HG03060 (cell line): Measurements from ENCODE around the gene DMPK.
A peak's percentile ranks its signal among the peaks of the same experiment; 100 is the strongest.

Experiments
- ATAC-seq: cut with Tn5 transposase; IDR thresholded peaks from one replicate; pipeline ENCODE4 v1.9.1; 2021; ENCODE audit warnings: low read depth, moderate number of reproducible peaks; ENCODE audit not compliant: unreplicated experiment

Gene DMPK

DNA sequence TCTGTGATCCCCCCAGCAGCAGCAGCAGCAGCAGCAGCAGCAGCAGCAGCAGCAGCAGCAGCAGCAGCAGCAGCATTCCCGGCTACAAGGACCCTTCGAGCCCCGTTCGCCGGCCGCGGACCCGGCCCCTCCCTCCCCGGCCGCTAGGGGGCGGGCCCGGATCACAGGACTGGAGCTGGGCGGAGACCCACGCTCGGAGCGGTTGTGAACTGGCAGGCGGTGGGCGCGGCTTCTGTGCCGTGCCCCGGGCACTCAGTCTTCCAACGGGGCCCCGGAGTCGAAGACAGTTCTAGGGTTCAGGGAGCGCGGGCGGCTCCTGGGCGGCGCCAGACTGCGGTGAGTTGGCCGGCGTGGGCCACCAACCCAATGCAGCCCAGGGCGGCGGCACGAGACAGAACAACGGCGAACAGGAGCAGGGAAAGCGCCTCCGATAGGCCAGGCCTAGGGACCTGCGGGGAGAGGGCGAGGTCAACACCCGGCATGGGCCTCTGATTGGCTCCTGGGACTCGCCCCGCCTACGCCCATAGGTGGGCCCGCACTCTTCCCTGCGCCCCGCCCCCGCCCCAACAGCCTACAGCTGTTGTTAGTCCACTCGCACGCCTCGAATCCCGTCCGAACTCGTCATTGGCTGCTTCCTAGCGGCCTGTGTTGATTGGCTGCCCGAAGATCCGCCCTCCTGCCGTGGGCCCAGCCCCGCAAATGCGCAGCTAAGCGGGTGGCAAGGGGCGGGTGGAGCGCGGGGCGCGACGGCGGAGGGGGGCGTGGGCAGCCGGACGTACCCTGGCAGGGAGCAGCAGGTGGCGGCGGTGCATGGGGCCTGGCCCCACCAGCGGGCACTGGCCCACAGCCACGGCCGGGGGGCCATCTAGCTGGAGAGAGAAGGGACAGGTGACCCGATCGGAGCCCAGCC, 11.8 kb downstream of the DMPK start:
- peak; percentile 32 for ATAC-seq

DNA sequence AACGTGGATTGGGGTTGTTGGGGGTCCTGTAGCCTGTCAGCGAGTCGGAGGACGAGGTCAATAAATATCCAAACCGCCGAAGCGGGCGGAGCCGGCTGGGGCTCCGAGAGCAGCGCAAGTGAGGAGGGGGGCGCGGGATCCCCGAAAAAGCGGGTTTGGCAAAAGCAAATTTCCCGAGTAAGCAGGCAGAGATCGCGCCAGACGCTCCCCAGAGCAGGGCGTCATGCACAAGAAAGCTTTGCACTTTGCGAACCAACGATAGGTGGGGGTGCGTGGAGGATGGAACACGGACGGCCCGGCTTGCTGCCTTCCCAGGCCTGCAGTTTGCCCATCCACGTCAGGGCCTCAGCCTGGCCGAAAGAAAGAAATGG, 12.5 kb downstream of the DMPK start:
- no peak for ATAC-seq

DNA sequence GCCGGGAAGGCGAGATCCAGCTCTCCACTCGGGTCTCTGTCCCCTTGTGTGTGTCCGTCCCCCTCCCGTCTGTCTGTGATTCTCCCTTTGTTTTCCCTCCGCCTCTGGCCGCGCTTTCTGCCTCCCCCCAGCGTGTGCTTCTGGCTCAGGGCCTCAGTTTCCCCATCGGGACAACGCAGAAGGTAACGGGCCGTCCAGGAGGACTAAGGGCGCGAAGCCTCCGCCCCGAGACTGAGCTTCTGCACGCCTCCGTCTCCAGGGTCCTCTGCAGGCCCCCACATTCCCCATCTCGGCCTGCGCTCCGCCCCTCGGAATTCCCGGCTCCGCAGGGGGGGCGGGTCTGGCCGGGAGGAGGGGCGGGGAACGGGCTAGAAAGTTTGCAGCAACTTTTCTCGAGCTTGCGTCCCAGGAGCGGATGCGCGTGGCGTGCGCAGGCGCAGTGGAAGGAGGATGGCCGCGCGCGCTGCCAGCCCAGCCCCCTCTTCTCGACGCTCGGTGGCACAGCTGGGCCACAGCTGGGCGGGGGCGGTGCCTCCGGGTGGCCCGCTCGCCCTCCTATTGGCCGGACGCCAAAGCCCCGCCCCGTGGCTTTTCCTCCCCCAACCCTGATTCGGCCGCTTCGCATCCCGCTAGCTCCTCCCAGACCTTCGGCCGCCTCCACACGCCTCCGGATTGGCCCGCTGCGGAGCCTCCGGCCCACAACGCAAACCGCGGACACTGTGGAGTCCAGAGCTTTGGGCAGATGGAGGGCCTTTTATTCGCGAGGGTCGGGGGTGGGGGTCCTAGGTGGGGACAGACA, 13.1 kb downstream of the DMPK start, which contains the start of gene SIX5:
Gene SIX5, minus strand, starts transcription at position 269 of the 799 bp plus-strand sequence. CDS start 408 bp downstream, outside the sequence.
- ATAC-seq, result peak; percentile 58

DNA sequence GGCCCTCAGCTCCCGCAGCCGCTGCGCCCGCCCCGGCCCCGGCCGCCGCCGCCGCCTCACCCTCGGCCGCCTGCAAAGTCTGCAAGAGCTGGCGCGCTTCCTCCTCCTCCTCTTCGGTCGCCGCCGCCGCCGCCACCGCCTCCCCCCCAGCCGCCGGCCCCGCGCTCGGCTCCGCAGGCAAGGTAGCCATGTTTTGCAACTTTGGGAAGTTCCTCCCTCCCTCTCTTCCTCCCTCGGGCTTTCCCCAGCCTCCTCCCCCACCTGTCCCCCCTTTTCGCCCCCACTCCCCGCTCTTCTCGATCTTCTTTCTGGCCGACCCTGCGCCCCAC, 13.7 kb downstream of the DMPK start:
- ATAC-seq, result no peak

DNA sequence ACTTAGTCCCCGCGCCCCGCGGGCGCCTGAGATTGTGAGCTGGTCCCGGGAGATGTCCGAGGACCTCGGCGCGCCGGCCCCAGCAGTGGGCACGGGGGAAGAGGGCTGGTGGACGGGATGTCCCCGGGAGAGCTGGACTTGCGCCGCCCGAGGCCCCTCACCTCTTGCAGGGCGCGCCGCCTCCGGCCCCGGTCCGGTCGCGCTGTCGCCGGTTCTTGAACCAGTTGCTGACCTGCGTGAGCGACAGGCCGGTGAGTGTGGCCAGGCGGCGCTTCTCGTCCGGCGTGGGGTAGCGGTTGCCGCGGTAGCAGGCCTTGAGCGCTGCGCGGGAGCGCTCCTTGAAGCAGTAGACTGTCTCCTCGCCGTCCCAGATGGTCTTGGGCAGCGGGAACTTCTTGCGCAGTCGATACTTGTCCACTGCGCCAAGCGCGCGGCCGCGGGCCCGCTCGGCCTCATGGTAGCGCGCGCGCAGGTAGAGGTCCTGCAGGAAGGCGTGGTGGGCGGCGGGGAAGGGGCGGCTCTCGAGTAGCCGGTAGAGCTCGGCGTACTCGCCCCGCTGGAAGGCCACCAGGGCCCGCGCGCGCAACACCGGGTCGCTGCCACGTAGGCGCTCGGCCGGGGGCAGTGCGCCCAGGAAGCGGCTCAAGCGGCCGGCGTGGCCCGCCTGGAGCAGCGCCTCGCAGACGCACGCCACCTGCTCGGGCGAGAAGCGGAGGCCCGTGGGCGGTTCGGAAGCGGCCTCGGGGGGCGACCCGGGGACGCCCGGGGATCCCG, 14.2 kb downstream of the DMPK start:
- no peak for ATAC-seq

DNA sequence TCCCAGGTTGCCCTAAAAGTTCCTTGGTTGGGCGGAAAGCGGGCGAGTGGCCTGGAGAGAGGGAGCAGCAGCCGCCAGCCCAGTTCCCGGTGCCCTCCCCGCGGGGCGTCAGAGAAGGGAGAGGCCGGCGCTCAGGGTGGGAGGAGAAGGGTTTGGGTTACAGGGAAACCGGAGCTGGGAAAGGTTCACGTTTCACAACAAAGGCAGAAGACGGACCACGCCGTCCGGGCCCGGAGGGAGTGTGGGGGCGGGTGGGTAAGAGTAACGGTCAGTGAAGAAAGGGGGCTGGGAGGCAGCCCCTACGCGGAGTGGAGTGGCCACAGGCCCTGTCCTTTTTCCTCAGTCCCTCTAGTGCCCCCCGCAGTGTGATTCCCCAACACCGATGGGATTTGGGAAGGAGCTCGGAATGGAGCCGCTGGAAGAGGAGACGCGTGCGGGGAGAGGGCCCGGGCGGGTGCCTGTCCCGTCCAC, 14.8 kb downstream of the DMPK start:
- no peak for ATAC-seq

DNA sequence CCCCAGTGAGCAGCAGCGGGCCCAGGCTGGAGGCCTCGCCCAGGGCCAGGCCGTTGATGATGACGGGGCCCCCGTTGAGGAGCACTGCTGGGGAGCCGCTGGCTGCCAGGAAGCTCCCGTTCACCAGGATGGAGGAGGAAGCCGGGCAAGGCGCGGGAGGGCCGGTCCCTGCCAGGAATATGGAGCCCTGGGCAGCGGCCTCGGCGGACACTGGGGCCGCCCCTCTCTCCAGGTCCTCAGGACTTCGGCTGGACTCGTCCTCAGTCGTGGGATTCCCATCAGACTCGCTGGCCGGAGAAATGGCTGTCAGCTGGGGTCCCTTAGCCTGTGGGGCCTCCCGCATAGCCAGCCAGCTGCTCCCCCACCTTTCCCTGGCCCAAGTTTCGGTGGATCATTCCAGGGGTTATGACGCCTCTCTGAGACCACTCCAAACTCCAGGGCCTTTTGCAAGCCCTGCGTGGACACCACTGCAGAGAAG, 15.4 kb downstream of the DMPK start:
- ATAC-seq, result no peak

DNA sequence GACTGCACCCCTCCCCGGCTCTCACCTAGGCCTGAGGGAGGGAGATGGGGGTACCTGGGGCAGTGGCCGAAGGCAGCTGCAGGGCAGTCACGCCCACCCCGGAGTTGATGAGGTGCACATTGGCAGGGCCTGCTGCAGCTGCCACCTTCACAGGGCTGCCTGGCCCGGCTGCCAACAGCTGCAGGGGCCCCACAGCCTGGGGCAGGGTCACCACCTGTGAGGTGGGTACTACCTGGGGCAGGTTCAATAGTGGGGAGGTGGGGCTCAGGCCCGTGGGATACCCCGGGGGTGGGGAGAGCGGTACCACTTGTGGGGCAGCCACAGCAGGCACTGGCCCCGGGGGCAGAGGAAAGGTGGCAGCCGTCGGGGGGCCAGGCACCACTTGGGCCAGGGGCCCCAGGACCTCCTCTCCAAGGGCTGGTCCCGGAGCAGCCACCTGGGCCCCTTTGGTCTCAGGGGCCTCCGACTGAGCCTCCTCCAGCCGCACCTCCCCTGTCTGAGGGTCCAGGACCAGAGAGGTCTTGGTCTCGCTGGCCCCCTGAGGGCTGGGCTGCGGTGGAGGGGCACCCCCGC, 15.9 kb downstream of the DMPK start:
- ATAC-seq, result no peak

DNA sequence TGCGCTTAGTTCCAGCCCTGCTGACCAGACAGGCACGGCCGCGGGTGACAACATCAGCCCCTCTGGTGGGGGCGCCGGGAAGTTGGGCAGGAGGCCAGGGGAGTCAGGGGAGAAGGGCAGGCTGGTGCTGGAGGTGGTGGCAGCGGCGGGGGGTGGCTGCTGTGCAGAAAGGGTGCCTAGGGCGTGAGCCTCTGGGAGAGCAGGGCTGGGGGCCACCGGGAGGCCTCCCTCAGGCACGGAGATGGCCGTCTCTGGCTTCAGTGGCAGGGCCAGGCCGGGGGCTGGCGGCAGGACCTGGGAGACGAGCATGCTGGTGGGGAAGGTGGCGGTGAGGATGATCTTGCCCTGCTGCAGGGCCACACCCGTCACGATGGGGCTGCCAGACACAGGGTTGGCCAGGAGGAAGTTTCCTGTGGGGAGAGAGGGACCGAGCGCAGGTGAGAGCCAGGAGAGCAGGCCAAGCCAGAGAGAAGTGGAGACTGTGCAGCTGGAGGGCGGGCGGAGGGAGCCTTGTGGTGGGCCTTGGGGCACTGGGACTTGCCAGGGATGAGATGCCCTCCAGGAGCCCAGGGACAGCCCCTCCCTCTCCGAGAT, 16.5 kb downstream of the DMPK start:
- ATAC-seq, result no peak

DNA sequence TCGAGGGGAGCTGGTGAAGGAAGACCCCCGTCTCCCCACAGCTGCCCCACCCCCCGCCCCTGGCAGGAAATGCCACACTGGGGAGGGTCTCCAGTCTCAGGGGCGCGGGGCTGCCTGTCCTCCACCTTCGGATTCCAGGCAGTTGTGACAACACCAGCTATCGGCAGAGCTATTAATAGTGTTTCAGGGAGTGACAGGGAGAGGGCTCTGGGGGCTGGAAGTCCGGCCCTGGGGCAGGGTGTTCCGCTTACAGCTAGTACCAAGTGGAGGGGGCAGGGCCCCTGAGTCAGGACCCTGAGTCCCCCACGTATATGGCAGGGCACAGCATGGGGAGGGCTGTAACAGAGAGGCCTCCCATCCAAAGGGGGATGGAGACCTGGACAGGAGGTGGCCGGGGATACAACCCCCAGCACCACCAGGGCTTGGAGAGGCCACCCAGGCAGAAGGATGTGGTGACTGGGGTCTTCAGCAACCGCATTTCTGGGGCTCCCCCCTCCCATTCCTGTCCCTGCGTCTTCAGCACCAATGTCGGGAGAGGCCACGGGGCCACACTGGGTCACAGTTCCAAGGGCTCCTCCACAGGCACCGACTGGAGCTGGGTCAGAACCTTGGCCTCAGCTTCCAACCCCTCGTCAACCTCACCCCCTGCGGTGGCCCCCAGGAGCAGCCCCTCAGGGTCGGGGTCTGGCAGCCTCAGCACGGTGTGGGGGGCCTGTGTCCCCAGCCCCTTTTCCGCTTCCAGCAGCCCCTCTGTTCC, 17.2 kb downstream of the DMPK start:
- no peak for ATAC-seq

DNA sequence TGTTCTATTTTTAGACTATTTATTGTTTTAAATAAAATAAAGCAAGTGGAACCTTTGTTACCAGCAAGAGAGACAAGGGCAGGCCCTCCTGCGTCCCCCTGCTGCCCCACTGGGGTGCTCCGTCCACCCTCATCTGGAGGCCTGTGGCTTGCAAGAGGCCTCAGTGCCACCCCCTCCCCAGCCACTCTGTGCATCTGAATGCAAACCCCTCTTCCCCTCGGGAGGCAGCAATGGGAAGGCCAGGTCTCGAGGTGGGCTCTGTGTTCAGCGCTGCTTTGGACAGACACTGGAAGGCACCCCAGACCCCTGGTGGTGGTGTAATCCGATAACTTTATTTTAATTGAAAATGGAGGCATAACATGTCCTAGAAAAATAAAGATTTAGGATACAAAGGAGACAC, 17.8 kb downstream of the DMPK start:
- no peak for ATAC-seq

DNA sequence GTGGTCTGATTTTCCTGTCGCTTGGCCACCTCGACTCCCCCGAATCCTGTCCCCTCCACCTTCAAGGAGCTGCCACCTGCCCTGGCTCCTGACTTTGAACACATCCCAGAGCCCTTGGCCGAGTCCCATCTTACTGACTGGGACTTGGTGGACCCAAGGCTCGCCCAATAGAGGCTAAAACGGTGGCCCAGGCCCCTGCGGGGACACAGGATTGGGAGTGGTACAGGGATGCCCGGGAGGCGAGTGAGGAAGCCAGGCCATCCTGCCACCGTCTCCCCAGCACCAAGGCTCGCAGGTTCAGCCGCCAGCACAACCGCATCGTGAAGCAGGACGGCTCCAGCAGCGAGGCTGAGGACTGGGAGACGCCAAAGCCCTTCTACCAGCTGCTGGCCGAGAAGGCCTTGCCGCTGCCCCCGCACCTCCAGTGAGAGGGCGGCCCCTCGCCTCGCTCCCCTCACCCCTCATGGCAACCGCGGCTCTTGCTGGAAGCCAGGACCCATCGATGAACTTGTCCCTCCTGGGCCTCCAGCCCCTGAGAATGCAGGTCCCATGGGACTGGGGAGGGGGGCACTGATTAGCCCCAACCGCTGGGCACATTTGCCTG, 18.5 kb downstream of the DMPK start:
- ATAC-seq, result no peak

DNA sequence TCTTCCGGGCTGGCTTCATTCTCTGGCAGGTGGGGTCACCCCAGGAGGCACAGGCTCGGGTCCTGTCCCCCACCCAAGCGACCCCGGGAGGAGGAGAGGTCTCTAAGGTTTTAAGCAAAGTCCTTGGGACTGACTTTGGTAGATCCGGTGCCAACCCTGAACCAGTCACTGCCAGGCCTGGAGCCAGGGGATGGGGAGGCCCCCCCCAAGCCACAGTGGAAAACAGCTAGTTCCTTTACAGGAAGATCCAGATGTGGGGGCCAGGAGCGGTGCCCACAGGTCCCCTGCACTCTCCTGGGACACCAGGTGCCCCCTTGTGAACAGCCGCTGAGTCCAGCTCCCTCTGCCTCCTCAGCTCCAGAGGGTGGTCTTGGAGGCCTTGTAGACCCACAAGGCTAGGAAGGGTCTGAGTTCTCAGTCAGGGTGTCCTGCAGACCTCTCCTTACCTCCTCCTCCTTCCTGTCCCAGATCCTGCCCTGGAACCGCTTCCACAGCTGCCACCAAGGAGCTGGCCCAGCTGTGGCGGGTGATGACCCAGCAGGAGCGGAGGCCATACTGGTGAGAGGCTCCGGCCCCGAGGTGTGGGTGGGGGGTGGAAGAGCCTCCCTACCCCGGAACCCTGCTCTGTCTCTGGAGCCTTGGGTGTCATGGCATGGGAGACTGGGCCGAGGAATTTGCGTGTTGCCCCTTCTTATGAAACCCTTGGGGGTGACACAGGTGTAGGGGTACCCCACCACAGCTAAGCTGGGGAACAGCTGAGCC, 19.2 kb downstream of the DMPK start:
- ATAC-seq, result no peak

DNA sequence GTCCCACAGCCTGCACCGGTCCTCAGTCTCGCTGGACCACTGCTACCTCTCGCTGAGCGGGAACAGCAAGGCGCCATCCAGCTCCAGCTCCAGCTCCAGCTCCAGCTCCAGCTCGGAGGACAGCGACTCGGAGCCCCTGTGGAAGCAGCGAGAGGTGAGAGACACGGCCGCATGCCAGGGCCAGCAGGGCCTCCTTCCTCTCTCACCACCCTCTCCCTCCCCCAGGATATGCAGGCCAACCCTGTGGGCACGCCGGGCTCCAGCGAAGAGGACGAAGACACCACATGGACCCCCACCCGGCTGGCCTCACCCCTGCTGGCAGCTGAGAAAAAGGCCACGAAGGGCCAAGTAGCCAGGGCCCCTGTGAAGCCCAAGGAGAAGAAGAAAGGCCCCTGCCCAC, 20.6 kb downstream of the DMPK start:
- ATAC-seq, result no peak

DNA sequence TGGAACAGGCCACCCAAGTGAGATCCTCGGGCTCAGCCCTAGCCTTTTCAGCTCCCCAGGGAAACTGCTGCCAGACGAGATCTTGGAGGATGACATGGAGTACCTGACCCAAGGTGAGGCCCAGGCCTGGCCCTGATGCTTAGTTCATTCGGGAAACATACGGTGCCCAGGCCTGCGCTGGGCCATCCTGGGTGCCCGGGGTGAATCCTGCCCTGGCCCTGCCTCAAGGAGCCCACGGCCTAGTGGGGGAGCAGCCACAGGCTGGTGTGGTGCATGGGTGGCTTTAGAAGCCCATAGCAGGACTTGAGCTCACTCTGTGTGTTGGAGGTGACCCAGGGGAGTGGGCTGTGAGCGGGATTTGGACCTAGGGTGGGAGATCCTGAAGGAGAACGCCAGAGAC, 23.4 kb downstream of the DMPK start:
- ATAC-seq, result no peak

DNA sequence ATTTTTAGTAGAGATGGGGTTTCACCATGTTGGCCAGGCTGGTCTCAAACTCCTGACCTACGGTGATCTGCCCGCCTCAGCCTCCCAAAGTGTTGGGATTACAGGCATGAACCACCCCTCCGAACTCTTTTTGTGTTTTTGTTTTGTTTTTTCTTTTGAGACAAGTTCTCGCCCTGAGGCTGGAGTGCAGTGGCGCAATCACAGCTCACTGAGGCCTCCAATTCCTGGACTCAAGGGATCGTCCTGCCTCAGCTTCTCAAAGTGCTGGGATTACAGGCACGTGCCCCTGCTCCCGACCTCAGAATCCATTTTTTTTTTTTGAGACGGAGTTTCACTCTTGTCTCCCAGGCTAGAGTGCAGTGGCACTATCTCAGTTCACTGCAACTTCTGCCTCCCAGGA, 24.6 kb downstream of the DMPK start:
- ATAC-seq, result no peak

DNA sequence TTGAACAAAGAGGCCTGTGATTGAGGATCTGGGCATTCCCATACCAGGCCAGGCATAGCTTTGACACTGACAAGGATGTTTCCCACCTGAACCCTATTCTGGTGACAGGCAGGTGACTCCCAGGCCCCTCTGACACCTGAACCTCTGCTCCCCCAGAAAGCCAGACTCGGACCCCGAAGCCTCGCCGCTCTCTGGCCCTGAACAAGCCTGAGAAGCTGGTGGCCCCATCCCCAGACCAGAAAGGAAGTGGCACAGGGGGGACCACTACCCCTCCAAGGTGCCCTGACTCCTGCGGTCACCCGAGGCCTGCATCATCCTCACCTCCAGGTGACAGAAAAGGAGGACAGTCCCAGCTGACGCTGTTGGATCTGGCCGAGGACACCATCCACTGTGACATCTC, 28.0 kb downstream of the DMPK start:
- no peak for ATAC-seq

DNA sequence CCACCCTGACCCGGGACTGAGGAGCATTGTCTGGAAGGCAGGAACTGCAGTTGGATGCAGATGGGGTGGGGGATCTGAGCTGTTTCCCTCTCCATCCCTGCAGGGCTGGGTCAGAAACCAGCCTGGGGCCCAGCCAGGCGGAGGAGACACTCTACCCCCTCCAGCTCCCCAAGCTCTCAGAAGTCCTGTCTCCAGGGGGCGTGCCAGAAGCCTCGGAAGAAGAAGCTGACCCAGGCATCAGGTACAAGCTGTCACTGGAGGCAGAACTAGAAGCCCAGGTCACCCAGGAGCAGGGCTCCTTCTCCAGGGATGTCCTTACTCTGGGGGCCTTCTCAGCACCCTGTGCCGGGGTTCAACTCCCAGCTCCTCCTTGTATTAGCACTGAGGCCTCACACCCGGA, 28.7 kb downstream of the DMPK start:
- ATAC-seq, result no peak
